ENCODE measurements around the gene SKAP1.

- no peak for TF ChIP-seq CTCF (IDR thresholded peaks at IDR 0.05; ENCODE audit: insufficient read depth, low read length)
- TF ChIP-seq POLR2AphosphoS5 (IDR thresholded peaks at IDR 0.05; ENCODE audit: low read depth) = no peak
- TF ChIP-seq REST (IDR thresholded peaks at IDR 0.05; ENCODE audit: insufficient replicate concordance, low read depth) = no peak
Observed at GRCh38 chr17:48442819-48443218, 12.8 kb upstream of the SKAP1 start.

Data from HL-60 (cell line).